IPS-11a (cell line): ENCODE measurements around the gene WDR6.

Source experiments
- H3K4me3 ChIP-seq: one replicate; pipeline ENCODE4 v1.5.1; 2013; ENCODE audit warnings: low read depth, low read length, control low read depth

WDR6 gene

GRCh38 chr3:49028673-49029562 lies 21.7 kb downstream of the WDR6 start, which contains the start of gene IMPDH2:
Gene IMPDH2, minus strand, starts transcription at chr3:49029398. Its CDS starts 48 bp downstream, at chr3:49029350.
- peak within 1 kb of the TSS; percentile 45 for H3K4me3 ChIP-seq

GRCh38 chr3:49029563-49029884 lies 22.3 kb downstream of the WDR6 start:
- no peak overlapping the region for H3K4me3 ChIP-seq

- no peak overlapping the region for H3K4me3 ChIP-seq
Measured at GRCh38 chr3:49030321-49030720, 23.1 kb downstream of the WDR6 start.

DNA sequence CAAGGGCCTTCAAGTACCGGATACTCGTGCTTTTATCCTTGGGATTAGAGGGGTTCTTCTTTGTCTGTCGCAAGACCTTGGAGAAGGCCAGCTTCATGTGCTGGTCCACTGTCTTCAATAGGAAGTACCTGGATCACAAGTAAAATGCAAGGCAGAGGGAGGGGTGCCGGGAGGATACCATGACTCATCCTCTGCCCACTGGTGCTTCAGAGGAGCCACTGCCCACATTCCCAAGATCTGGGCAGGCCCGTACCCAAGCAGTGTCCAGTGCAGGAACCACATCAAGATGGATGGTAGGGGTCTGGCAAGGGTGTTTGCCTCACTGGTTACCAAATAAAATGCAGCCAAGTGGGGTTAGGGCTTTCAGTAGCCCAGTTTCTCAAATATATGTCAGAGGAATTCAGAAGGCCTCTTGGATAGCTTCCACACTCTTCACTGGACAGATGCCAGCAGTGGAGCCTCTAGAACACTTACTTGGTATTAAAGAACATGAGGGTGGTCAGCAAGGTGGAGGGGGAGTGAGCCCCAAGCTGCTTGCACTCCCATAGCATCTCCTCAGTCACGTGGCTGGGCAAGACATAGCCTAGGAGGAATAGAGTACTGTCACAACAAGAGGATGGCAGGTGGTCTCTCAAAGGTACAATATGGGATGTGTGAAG lies 25.6 kb downstream of the WDR6 start:
- H3K4me3 ChIP-seq: no peak overlapping the region

DNA sequence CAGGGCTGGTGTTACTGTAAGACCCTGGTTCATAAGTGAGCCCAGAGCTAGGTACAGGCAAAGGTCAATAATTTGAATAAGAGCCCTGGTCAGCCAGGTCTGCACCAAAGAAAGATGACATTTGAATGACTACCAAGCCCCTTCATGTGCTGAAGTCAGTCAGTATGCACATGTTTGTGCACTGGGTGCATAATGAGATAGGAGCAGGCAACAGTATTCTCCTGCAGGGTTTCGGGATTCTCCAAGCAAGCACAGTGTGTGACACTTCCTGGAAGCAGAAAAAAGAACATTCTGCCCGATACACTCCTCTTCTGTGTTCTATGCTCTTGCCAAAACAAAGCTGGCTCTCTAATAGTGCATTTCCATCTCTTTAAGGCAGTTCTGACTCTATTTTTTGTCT lies 27.5 kb downstream of the WDR6 start:
- H3K4me3 ChIP-seq: no peak overlapping the region

- no peak overlapping the region for H3K4me3 ChIP-seq
Measured at GRCh38 chr3:49035281-49035680, 28.1 kb downstream of the WDR6 start.

DNA sequence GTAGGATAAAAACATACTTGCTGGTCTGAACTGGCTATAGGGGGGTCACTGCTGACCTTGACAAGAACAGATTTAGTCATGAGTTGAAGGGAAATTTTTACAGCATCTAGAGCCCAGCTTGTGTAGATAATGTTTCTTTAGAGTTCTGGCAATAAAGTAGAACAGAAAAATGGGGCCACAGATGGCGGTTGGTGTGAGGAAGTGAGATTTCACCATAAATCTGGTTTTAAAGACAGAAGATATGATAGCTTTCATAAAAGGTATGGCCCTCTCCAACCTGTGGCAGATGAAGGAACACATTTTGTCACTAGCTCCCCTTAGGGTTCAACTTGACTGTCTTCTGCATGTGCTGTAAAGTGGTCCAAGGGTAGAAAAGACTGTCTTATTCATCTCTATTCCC lies 46.4 kb downstream of the WDR6 start:
- no peak overlapping the region for H3K4me3 ChIP-seq

GRCh38 chr3:49054344-49054862 lies 47.2 kb downstream of the WDR6 start:
- no peak overlapping the region for H3K4me3 ChIP-seq

DNA sequence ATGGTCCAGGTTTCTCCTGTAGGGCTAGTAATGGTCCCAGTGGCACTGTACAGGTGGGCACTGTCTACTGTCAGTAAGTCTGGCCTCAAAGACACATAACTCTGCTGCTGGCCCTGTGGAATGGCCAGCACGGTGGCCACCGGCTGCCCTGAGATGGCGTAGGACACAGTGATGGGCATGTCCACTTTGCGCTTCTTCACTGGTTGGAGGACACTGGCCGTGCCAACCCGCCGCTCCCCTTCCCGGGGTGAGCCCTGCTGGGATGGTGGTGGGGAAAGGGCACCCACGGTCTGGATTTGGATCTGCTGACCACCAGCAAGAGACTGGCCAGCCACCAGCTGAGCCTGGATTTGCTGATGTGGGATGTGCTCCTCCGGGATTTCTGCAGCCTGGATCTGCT lies 50.1 kb downstream of the WDR6 start:
- H3K4me3 ChIP-seq: no peak overlapping the region

DNA sequence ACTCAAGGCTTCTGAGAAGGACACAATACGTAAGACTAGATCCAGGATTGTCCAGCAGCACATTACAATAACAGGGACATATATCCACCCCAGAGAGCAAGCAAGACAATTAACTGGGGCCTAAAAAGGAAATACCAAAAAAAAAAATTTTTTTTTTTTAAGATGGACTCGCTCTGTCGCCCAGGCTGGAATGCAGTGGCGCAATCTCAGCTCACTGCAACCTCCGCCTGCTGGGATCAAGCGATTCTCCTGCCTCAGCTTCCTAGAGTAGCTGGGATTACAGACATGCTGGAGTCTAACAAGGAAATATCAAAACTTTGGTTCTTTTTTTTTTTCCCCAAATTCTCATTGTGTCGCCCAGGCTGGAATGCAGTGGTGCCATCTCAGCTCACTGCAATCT lies 50.8 kb downstream of the WDR6 start:
- H3K4me3 ChIP-seq: no peak overlapping the region
